HG02943 (cell line): Measurements from ENCODE around the gene FBXW7.

ENCODE experiments used
- ATAC-seq: cut with Tn5 transposase; IDR thresholded peaks from one replicate; pipeline ENCODE4 v1.9.1; 2021; ENCODE audit warnings: mild to moderate bottlenecking, low read depth, moderate library complexity; ENCODE audit not compliant: unreplicated experiment

FBXW7 gene

GRCh38 chr4:152299553-152299952, 236.3 kb downstream of the FBXW7 start:
- ATAC-seq: no peak

- ATAC-seq: no peak
Observed at GRCh38 chr4:152296386-152296785, 239.5 kb downstream of the FBXW7 start.

GRCh38 chr4:152294765-152295164, 241.1 kb downstream of the FBXW7 start:
- no peak for ATAC-seq

- ATAC-seq: no peak
Observed at GRCh38 chr4:152294331-152294730, 241.6 kb downstream of the FBXW7 start.

- no peak for ATAC-seq
Observed at GRCh38 chr4:152293527-152293926, 242.4 kb downstream of the FBXW7 start.

GRCh38 chr4:152290366-152290921, 245.4 kb downstream of the FBXW7 start:
- ATAC-seq: no peak

GRCh38 chr4:152289941-152290340, 246.0 kb downstream of the FBXW7 start:
- ATAC-seq: no peak

- ATAC-seq: no peak
Observed at GRCh38 chr4:152289541-152289940, 246.4 kb downstream of the FBXW7 start.

- no peak for ATAC-seq
Observed at GRCh38 chr4:152283801-152284470, 252.0 kb downstream of the FBXW7 start.

- no peak for ATAC-seq
Observed at GRCh38 chr4:152281822-152282221, 254.1 kb downstream of the FBXW7 start.

- ATAC-seq: no peak
Observed at GRCh38 chr4:152281211-152281610, 254.7 kb downstream of the FBXW7 start.

- no peak for ATAC-seq
Observed at GRCh38 chr4:152279234-152279566, 256.7 kb downstream of the FBXW7 start.

- peak; percentile 78 for ATAC-seq
Observed at GRCh38 chr4:152278505-152279233, 257.2 kb downstream of the FBXW7 start.

GRCh38 chr4:152278172-152278504, 257.8 kb downstream of the FBXW7 start:
- peak; percentile 34 for ATAC-seq

GRCh38 chr4:152277333-152277732, 258.6 kb downstream of the FBXW7 start:
- no peak for ATAC-seq

- ATAC-seq: no peak
Observed at GRCh38 chr4:152273343-152273742, 262.5 kb downstream of the FBXW7 start.
